ENCODE measurements around the gene DUSP2.

DUSP2 gene

GRCh38 chr2:96099861-96100798 is 45.1 kb downstream of the DUSP2 start:
- DNase-seq (ENCODE audit: low spot score), result no peak

DNA sequence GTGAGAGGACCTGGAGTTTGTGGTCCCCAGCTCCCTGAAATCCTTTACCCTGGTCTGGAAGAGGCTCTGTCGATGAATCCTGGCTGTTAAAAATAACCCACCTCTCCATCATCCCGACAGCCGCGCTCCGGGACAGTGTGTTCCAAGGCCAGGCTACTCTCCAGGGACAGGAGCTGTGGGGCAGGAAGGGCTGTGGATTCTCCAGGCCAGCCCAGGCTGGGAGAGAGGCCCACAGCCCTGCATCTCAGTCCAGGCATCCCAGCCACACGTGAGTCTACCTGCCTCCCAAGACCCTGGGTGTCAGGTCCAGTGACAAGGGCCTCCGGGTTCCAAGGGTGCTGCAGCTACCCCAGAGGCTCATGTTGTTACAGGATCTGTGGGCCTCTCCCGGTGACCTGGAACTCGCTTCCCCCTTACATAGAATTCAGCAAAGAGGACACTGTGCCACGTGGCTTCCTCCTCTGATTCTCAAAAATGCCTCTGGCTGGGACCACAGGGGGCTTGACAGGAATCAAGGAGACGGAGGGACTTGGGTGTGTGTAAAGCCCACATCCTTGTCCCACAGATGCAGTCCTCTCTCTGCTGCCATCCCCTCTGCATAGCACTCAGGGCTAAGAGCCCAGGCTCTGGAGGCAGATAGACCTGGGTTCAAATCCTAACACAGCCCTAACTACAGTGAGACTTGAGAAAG is 46.2 kb downstream of the DUSP2 start:
- no peak for DNase-seq (ENCODE audit: low spot score)

GRCh38 chr2:96097951-96098823 is 47.1 kb downstream of the DUSP2 start:
- no peak for DNase-seq (ENCODE audit: low spot score)

DNA sequence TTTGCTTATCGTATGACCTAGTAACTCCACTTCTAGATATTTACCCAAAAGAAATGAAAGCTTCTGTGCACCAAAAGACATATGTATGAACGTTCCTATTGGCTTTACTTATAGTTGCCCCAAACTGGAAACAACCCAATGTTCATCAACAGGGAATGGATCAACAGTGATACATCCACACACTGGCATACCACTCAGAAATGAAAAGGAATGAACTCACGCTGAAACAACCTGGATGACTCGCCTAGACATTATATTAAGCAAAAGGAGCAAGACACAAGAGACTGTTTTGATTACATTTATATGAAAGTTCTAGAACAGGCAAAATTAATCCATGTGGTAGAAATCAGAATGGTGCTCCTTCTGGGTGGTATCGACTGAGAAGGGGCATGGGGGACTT is 47.8 kb downstream of the DUSP2 start:
- no peak for DNase-seq (ENCODE audit: low spot score)

DNA sequence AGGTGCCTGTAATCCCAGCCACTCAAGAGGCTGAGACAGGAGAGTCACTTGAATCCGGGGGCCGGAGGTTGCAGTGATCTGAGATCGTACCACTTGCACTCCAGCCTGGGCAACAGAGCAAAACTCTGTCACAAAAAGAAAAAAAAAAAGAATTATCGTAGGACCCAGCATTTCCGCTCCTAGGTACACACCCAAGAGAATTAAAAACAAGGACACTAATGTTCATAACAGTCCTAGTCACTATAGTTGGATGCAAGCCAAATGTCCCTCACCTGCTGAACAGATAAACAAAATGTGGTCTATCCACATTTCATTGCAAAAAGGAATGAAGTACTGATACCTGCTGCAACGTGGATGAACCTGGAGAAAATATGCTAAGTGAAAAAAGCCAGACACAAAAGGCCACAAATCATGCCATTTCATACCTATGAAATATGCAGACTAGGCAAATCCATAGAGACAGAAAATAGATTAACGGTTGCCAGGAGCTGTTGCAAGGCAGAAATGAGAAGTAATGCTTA is 50.1 kb downstream of the DUSP2 start:
- no peak for DNase-seq (ENCODE audit: low spot score)

- no peak for DNase-seq (ENCODE audit: low spot score)
Measured at GRCh38 chr2:96093528-96093927, 51.7 kb downstream of the DUSP2 start.

All from kidney tubule cell (primary cell).